K562 (cell line): ENCODE results near the gene NME7. TPM values are rescaled to one million over a fixed set of nuclear protein-coding genes. Genes with fewer than 3 reads are reported as not detected.

ENCODE experiments used
- ATAC-seq: fragments of 200-7000 bp; cut with Tn5 transposase; 3 replicates; pipeline ENCODE4 v1.9.1; 2020; ENCODE audit warnings: moderate library complexity
- BruUV-seq: library from RNA; stranded (reverse); fragments of 400-500 nt; replicated peaks from 2 replicates; lab custom pipeline; 2021; lab: Mats Ljungman, UMichigan
- CTCF ChIA-PET: fragments of 300-600 bp; formaldehyde crosslinking; extraction: SDS; loops from one replicate; lab custom pipeline; 2021; ENCODE audit warnings: low intra/inter-chr PET ratio; lab: Yijun Ruan, JAX
- POLR2A ChIA-PET: fragments of 300-600, 350-650 bp; sonication (Branson Sonifier 250); formaldehyde crosslinking; extraction: SDS; loops from one replicate; lab custom pipeline; 2021; ENCODE audit warnings: antibody characterized with exemption, inconsistent platforms; lab: Yijun Ruan, JAX
- DNase-seq, 4 experiments: peaks; one replicate each; pipeline versions ENCODE4 v3.0.0 to v3.0.0-alpha.2; 2011 to 2018; ENCODE audit warnings: low spot score in 3 of 4, mixed read lengths in 3 of 4; ENCODE audit errors: extremely low read depth in 1 of 4
- FAIRE-seq: peaks from 2 replicates; lab custom pipeline; 2011; peaks lifted over from hg19 to GRCh38; lab: Jason Lieb, UNC
- H2AFZ ChIP-seq: 2 replicates; pipeline ENCODE4 v1.6.0; 2011; ENCODE audit warnings: low read depth, low read length, control low read depth, inconsistent platforms
- H3K27ac ChIP-seq: fragments of 200-600 bp; 3 replicates; pipeline ENCODE4 v1.8.0; 2011; ENCODE audit warnings: low read depth, mild to moderate bottlenecking, control low read depth, inconsistent platforms, low read length, moderate library complexity, mixed read lengths; ENCODE audit errors: extremely low read depth
- H3K27me3 ChIP-seq, 2 experiments: fragments of 300-600 bp in 1 of 2; 2 replicates in 1 of 2; 3 replicates in 1 of 2; pipeline versions ENCODE4 v1.6.0 to v1.8.0; 2011; ENCODE audit warnings: inconsistent platforms in 2 of 2, low read length in 2 of 2, mild to moderate bottlenecking in 1 of 2, mixed read lengths in 1 of 2, moderate library complexity in 1 of 2; ENCODE audit not compliant: control insufficient read depth in 2 of 2, insufficient read depth in 2 of 2
- H3K36me3 ChIP-seq: fragments of 300-600 bp; 3 replicates; pipeline ENCODE4 v1.8.0; 2011; ENCODE audit warnings: mild to moderate bottlenecking, low read length, inconsistent platforms; ENCODE audit not compliant: control insufficient read depth, insufficient read depth
- H3K4me1 ChIP-seq, 2 experiments: fragments of 200-600 bp in 1 of 2; replicated peaks in 1 of 2; 2 replicates in 1 of 2; 3 replicates in 1 of 2; pipeline versions ENCODE4 v1.5.1 to v1.8.0; 2011; ENCODE audit warnings: inconsistent platforms in 2 of 2, low read length in 2 of 2, mild to moderate bottlenecking in 1 of 2, mixed read lengths in 1 of 2, moderate library complexity in 1 of 2; ENCODE audit not compliant: control insufficient read depth in 2 of 2, insufficient read depth in 2 of 2
- H3K4me2 ChIP-seq: 2 replicates; pipeline ENCODE4 v1.6.1; 2011; ENCODE audit warnings: low read length, control low read depth, inconsistent platforms, mixed read lengths; ENCODE audit not compliant: insufficient read depth
- H3K4me3 ChIP-seq: fragments of 200-600 bp; sonication (generic), shearing (Covaris generic); 2 replicates; pipeline ENCODE4 v1.5.1; 2016; ENCODE audit warnings: control low read depth, inconsistent platforms
- H3K79me2 ChIP-seq: fragments of 200-600 bp; 3 replicates; pipeline ENCODE4 v1.8.0; 2011; ENCODE audit warnings: low read length, inconsistent platforms; ENCODE audit not compliant: control insufficient read depth, insufficient read depth
- H3K9ac ChIP-seq, 2 experiments: 2 replicates each; pipeline versions ENCODE4 v1.6.0 to v1.6.1; 2011; ENCODE audit warnings: low read depth in 2 of 2, low read length in 2 of 2, control low read depth in 1 of 2, inconsistent platforms in 1 of 2, mild to moderate bottlenecking in 1 of 2, mixed read lengths in 1 of 2; ENCODE audit not compliant: insufficient read depth in 1 of 2
- H3K9me1 ChIP-seq: one replicate; pipeline ENCODE4 v1.6.0; 2011; ENCODE audit warnings: inconsistent platforms, mild to moderate bottlenecking, low read length, moderate library complexity; ENCODE audit not compliant: control insufficient read depth, insufficient read depth
- H3K9me3 ChIP-seq: replicated peaks from 2 replicates; pipeline ENCODE4 v1.5.1; 2011; ENCODE audit warnings: low read depth, low read length, inconsistent platforms; ENCODE audit not compliant: control insufficient read depth, insufficient read depth
- H4K20me1 ChIP-seq: replicated peaks from 2 replicates; pipeline ENCODE4 v1.6.1; 2011; ENCODE audit warnings: low read length, inconsistent platforms, mixed read lengths; ENCODE audit not compliant: control insufficient read depth, insufficient read depth
- MBD1 ChIP-seq: fragments of 250-450 bp; sonication (Bioruptor Pico); IDR thresholded peaks from 2 replicates; pipeline ENCODE4 v1.8.0; 2022; ENCODE audit warnings: inconsistent platforms
- SMAD4 ChIP-seq: fragments of 250-450 bp; sonication (Bioruptor Pico); conservative IDR thresholded peaks from 2 replicates; pipeline ENCODE4 v1.8.0; 2021; ENCODE audit warnings: inconsistent platforms, mild to moderate bottlenecking, moderate library complexity
- SPI1 ChIP-seq: IDR thresholded peaks from 2 replicates; pipeline ENCODE4 v1.6.1; 2011; ENCODE audit warnings: low read depth, low read length, control low read depth, borderline replicate concordance
- SRSF7 ChIP-seq: fragments of 200-400 bp; formaldehyde crosslinking; optimal IDR thresholded peaks from 2 replicates; pipeline ENCODE3; 2017; ENCODE audit warnings: mild to moderate bottlenecking, low read depth, low read length
- ZBED1 ChIP-seq: IDR thresholded peaks from 2 replicates; pipeline ENCODE4 v1.6.1; 2014
- ZNF384 ChIP-seq: IDR thresholded peaks from 2 replicates; pipeline ENCODE4 v1.6.1; 2012; ENCODE audit warnings: low read depth, low read length, improper control_type of control experiment
- WGBS: fragments of 100-300 bp; shearing (Covaris generic); methylation state at CpG from one replicate; pipeline ENCODE4 v1.1.6; 2016; ENCODE audit warnings: low coverage, mixed read lengths; ENCODE audit not compliant: insufficient coverage; ENCODE audit errors: missing lambda C conversion rate; 5-methylcytosine and 5-hydroxymethylcytosine counted together
- in situ Hi-C: fragments of 300-500 bp; cut with MboI; formaldehyde crosslinking; loops from 4 replicates; pipeline ENCODE4 v1.15.0; 2018; ENCODE audit warnings: inconsistent platforms, mixed read lengths
- intact Hi-C: fragments of 100-400 bp; cut with micrococcal nuclease; formaldehyde crosslinking; loops from 2 replicates; pipeline ENCODE4 v1.14.2; 2022
- polyA plus RNA-seq, 8 experiments: library from polyadenylated mRNA; depleted of rRNA in 4 of 8; stranded (reverse) in 5 of 8; unstranded in 3 of 8; fragments of >200 nt; fragmentation: Nextera tagmentation in 2 of 8; fragmentation: Illumina TruSeq in 1 of 8; extraction: Ambion mirVana in 2 of 8; extraction: Trizol in 1 of 8; gene quantifications; 2 replicates each; pipeline versions ENCODE4 v1.2.1 to v1.2.3, GENCODE V29; 2011 to 2014; ENCODE audit warnings: inconsistent platforms in 1 of 8, missing spikeins in 1 of 8
- total RNA-seq, 7 experiments: library from RNA; depleted of rRNA in 6 of 7; stranded (reverse); fragments of >200 nt in 6 of 7; fragmentation: Illumina TruSeq in 2 of 7; extraction: Trizol in 2 of 7; gene quantifications; 2 replicates each; pipeline versions ENCODE4 v1.2.1 to v1.2.3, GENCODE V29; 2011 to 2021; ENCODE audit warnings: low replicate concordance in 1 of 7

Gene NME7
- total and polyA plus RNA-seq, 9 of the 15 experiments (the other 6 are each of a cell fraction or from before 2014, with no cell fraction given), result 7.9 to 43.2 (median 23.9) TPM

DNA sequence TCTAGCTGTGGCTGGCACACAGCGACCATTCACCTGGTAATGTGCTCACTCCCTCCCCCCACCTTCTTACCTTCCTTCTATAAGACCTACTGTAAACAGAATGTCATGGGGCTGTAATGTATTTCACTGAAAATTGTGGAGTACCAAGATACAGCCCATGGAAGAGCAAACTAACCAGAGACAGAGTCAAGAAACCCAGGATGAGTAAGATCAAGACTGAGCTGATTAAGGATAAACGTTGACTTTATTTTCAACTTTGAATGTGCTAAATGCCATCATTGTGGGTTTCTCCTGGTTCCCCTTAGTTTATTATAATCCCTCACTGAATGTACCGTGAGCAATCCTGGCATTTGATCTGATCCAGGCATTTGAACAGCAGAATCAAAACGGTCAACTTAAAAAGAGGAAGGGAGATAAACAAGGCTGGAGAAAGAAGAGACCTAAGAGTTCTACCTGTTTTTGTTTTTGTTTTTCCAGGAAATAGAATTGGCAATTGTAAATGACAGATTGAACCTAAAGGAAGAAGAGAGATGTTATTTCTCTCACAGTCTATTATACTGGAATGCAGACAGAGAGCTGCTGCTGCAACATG is 277.2 kb downstream of the NME7 start:
- Histone ChIP-seq H3K27me3 (peaks cover 11 to 20% of the 10 kb centered on the region in 2 experiments; a peak in 4 of 5 replicates), H3K27ac (no peak overlapping the region), H3K4me3 (no peak overlapping the region), H2AFZ (no peak overlapping the region), H3K9ac (no peak overlapping the region), H3K9me1 (no peaks in the 10 kb centered on the region), H4K20me1 (no peaks in the 10 kb centered on the region), H3K9me3 (no peaks in the 10 kb centered on the region), H3K4me1 (no peaks in the 10 kb centered on the region), H3K4me2 (no peak overlapping the region), H3K79me2 (no peaks in the 10 kb centered on the region), H3K36me3 (no peaks in the 10 kb centered on the region)
- POLR2A ChIA-PET, result interaction anchor here (0.6 to 1.0 kb wide), 2 partner anchors 15 to 1596 kb away, joined by 3 to 5 read pairs; partner anchors contain the start of gene ATP1B1
- 1% methylated on average over 4 of the region's 4 CpGs for WGBS
- in situ Hi-C loops (no loop called here), intact Hi-C loops (no loop called here)
- CTCF ChIA-PET, result no interaction called here
- no TSS peak for BruUV-seq
- ATAC-seq (peak; percentile 47), DNase-seq (no peak), FAIRE-seq (no peak)
- TF ChIP-seq SPI1, result peak; percentile 25; the same call in 1 of the 2 replicates
- no peak for TF ChIP-seq SMAD4 (CRISPR knock-in tag)
- TF ChIP-seq ZNF384, result no peak
- no peak for TF ChIP-seq SRSF7
- no peak for TF ChIP-seq ZBED1
- TF ChIP-seq MBD1 (CRISPR knock-in tag), result no peak
